ENCODE results near the gene XRN2.
"Not testable (repeated sequence)": the region's sequence is repeated elsewhere in the genome, so short reads cannot be mapped to it uniquely, and the experiment has no call there.

Gene XRN2

DNA sequence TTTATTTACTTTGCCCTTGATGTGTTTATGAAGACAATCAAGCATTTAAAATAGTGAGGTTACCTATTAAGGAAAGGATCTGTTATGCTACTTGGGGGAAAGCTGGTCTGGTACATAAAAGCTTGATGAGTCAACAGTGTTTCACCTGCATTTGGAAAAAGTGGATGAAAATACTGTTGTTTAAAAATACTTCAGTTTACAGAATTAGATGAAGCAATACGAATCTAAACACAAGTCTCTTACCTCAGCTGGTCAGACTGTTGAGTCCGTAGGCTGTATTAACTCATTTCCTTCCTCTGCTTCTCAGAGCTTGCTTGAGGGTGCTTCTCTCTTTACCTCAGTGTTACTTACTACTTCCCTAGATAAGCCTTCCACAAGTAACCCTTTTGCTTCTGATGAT is 58.1 kb downstream of the XRN2 start:
- Histone ChIP-seq H3K36me3 (ENCODE audit: control insufficient read depth, insufficient read depth, low read length) (no peaks in the 10 kb centered on the region), H3K27me3 (ENCODE audit: control insufficient read depth, insufficient read depth, low read length) (no peaks in the 10 kb centered on the region), H3K4me3 (ENCODE audit: low read length) (no peak overlapping the region), H3K9me3 (ENCODE audit: control insufficient read depth, low read length) (no peaks in the 10 kb centered on the region), H3K4me1 (ENCODE audit: control insufficient read depth, insufficient read depth, low read length) (no peaks in the 10 kb centered on the region), H3K9ac (ENCODE audit: low read length) (no peak overlapping the region)

DNA sequence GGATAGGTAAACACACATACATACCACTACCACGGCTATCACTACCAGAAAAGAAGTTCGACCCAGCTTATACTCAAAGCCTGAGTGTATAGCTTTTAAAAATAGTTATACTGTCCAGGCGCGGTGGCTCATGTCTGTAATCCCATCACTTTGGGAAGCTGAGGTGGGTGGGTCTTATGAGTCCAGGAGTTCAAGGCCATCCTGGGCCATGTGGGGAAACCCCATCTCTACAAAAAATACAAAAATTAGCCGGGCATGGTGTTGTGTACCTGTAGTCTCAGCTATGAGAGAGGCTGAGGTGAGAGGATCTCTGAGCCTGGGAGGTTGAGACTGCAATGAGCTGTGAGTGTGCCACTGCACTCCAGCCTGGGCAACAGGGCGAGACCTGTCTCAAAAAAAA is 61.3 kb downstream of the XRN2 start:
- no peaks in the 10 kb centered on the region for H3K9me3 ChIP-seq (ENCODE audit: control insufficient read depth, low read length)
- H3K36me3 ChIP-seq (ENCODE audit: control insufficient read depth, insufficient read depth, low read length) = no peaks in the 10 kb centered on the region
- H3K4me3 ChIP-seq (ENCODE audit: low read length) = no peak overlapping the region
- no peaks in the 10 kb centered on the region for H3K27me3 ChIP-seq (ENCODE audit: control insufficient read depth, insufficient read depth, low read length)
- H3K4me1 ChIP-seq (ENCODE audit: control insufficient read depth, insufficient read depth, low read length) = no peaks in the 10 kb centered on the region
- H3K9ac ChIP-seq (ENCODE audit: low read length) = no peak overlapping the region

DNA sequence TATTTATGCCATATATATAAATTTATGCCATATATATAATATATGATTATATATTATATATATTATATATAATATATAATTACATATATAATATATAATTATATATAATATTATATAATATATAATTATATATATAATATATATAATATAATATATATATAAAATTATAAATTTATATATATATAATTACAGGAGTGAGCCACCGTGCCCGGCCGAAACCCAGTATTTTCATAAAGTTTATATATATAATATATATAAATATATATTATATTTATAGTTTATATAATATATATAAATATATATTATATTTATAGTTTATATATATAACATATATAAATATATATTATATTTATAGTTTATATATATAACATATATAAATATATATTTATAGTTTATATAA is 62.6 kb downstream of the XRN2 start:
- no peak overlapping the region for H3K9ac ChIP-seq (ENCODE audit: low read length)
- H3K4me1 ChIP-seq (ENCODE audit: control insufficient read depth, insufficient read depth, low read length) = no peaks in the 10 kb centered on the region
- no peak overlapping the region for H3K4me3 ChIP-seq (ENCODE audit: low read length)
- H3K27me3 ChIP-seq (ENCODE audit: control insufficient read depth, insufficient read depth, low read length) = no peaks in the 10 kb centered on the region
- no peaks in the 10 kb centered on the region for H3K9me3 ChIP-seq (ENCODE audit: control insufficient read depth, low read length)
- no peaks in the 10 kb centered on the region for H3K36me3 ChIP-seq (ENCODE audit: control insufficient read depth, insufficient read depth, low read length)

DNA sequence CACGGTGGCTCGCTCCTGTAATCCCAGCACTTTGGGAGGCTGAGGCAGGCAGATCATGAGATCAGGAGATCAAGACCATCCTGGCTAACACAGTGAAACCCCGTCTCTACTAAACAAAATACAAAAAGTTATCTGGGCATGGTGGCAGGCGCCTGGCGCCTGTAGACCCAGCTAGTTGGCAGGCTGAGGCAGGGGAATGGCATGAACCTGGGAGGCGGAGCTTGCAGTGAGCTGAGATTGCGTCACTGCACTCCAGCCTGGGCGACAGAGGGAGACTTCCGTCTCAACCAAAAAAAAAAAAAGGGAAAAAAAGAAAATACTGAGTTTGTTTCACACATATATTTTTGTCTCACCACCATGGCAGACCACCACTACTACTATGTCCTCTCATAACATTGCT is 63.1 kb downstream of the XRN2 start:
- H3K27me3 ChIP-seq (ENCODE audit: control insufficient read depth, insufficient read depth, low read length); H3K9ac ChIP-seq (ENCODE audit: low read length); H3K36me3 ChIP-seq (ENCODE audit: control insufficient read depth, insufficient read depth, low read length); H3K4me3 ChIP-seq (ENCODE audit: low read length); H3K9me3 ChIP-seq (ENCODE audit: control insufficient read depth, low read length); H3K4me1 ChIP-seq (ENCODE audit: control insufficient read depth, insufficient read depth, low read length): not testable (repeated sequence)

DNA sequence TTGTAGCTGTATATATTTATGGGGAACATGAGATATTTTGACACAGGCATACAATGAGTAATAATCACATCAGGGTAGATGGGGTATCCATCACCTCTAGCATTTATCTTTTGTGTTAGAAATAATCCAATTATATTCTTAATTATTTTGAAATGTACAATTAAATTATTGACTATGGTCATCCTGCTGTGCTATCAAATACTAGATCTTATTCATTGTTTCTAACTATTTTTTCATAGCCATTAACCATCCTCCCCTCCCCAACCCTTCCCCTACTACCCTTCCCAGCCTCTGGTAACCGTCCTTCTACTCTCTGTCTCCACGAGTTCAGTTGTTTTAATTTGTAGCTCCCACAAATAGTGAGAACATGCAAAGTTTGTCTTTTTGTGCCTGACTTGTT is 65.7 kb downstream of the XRN2 start:
- Histone ChIP-seq H3K27me3 (ENCODE audit: control insufficient read depth, insufficient read depth, low read length) (no peaks in the 10 kb centered on the region), H3K4me3 (ENCODE audit: low read length) (no peak overlapping the region), H3K4me1 (ENCODE audit: control insufficient read depth, insufficient read depth, low read length) (no peaks in the 10 kb centered on the region), H3K9me3 (ENCODE audit: control insufficient read depth, low read length) (no peaks in the 10 kb centered on the region), H3K36me3 (ENCODE audit: control insufficient read depth, insufficient read depth, low read length) (no peaks in the 10 kb centered on the region), H3K9ac (ENCODE audit: low read length) (no peak overlapping the region)

DNA sequence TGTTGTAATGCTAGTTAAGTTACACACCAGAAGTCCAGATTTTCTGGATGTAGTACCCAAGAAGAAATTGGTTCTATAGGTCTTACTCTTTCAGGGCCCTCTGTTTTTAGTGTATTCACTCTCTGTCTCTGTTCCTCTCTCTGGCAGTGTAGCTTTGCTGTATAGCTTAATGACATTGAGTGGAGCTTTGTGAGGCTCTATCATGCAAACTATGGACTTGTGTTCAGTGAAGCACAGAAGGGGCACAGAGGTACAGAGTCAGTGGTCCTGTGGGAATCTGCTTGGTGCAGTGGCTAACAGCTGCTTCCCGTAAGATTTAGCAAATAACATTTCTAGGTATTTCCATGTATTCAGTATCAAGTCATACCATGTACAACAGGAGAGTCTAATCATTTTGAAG is 68.1 kb downstream of the XRN2 start:
- H3K27me3 ChIP-seq (ENCODE audit: control insufficient read depth, insufficient read depth, low read length) = no peaks in the 10 kb centered on the region
- no peak overlapping the region for H3K4me3 ChIP-seq (ENCODE audit: low read length)
- H3K4me1 ChIP-seq (ENCODE audit: control insufficient read depth, insufficient read depth, low read length) = no peaks in the 10 kb centered on the region
- H3K9ac ChIP-seq (ENCODE audit: low read length) = no peak overlapping the region
- no peaks in the 10 kb centered on the region for H3K9me3 ChIP-seq (ENCODE audit: control insufficient read depth, low read length)
- H3K36me3 ChIP-seq (ENCODE audit: control insufficient read depth, insufficient read depth, low read length) = no peaks in the 10 kb centered on the region

DNA sequence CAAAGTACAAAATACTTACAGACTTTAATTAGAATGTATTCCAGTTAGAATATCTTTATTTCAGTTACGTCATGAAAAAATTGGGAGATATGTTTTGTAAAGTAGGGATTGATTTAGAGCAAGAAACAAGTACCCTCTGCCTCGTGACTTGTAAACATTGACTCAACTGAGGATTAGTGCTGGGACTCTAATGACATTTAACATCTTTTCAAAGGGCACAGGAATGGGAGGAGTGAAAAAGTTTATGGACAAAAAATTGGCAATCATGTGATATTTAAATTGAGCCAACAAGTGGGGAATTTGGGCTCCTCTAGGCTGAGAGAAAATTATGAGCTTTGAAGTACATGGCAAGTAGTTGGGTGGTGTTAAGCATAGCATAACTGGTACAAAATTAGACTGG is 68.9 kb downstream of the XRN2 start:
- Histone ChIP-seq H3K9ac (ENCODE audit: low read length) (no peak overlapping the region), H3K36me3 (ENCODE audit: control insufficient read depth, insufficient read depth, low read length) (no peaks in the 10 kb centered on the region), H3K27me3 (ENCODE audit: control insufficient read depth, insufficient read depth, low read length) (no peaks in the 10 kb centered on the region), H3K4me1 (ENCODE audit: control insufficient read depth, insufficient read depth, low read length) (no peaks in the 10 kb centered on the region), H3K9me3 (ENCODE audit: control insufficient read depth, low read length) (no peaks in the 10 kb centered on the region), H3K4me3 (ENCODE audit: low read length) (no peak overlapping the region)

DNA sequence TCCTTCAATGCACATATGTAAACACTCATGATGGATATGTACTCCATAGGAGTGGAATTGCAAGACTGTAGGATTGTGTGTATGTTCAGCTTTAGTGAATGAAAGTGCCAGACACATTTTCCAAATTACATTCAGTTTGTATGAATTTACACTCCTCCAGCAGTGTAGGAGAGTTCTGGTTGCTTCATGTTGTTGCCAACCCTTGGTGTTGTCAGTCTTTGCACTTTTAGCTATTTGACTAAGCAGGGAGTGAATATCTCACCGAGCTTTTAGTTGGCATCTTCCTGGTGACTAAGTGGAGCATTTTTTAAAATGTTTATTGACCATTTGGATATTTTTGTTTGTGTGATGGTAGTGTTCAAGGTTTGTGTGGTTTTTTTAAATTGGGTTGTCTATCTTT is 70.3 kb downstream of the XRN2 start:
- H3K36me3 ChIP-seq (ENCODE audit: control insufficient read depth, insufficient read depth, low read length) = no peaks in the 10 kb centered on the region

DNA sequence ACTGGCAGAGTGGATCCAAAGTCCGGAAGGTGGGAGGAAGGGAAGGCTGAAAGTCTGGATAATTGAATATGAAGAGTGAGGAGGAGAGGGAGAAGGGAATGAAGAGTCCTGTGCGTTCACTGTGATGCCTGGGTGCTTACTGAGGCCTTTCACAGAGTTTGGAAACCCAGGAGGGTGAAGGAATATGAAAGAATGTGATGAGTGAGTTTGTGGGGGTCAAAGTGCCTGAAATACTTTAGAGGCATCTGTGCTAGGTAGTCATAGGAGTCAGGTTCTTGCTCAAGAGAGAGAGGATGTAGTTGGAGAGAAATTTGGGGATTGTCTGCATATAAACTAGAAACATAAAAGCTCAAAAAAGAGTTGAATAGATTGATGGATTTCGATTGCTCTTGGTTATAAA is 73.5 kb downstream of the XRN2 start:
- Histone ChIP-seq H3K9ac (ENCODE audit: low read length) (no peak overlapping the region), H3K36me3 (ENCODE audit: control insufficient read depth, insufficient read depth, low read length) (no peaks in the 10 kb centered on the region), H3K4me3 (ENCODE audit: low read length) (no peak overlapping the region), H3K9me3 (ENCODE audit: control insufficient read depth, low read length) (no peaks in the 10 kb centered on the region), H3K4me1 (ENCODE audit: control insufficient read depth, insufficient read depth, low read length) (no peaks in the 10 kb centered on the region), H3K27me3 (ENCODE audit: control insufficient read depth, insufficient read depth, low read length) (no peaks in the 10 kb centered on the region)

More for the DNA sequence above, 70.3 kb downstream of the XRN2 start:
- Histone ChIP-seq H3K9me3 (ENCODE audit: control insufficient read depth, low read length) (no peaks in the 10 kb centered on the region), H3K4me1 (ENCODE audit: control insufficient read depth, insufficient read depth, low read length) (no peaks in the 10 kb centered on the region), H3K27me3 (ENCODE audit: control insufficient read depth, insufficient read depth, low read length) (no peaks in the 10 kb centered on the region), H3K9ac (ENCODE audit: low read length) (no peak overlapping the region), H3K4me3 (ENCODE audit: low read length) (no peak overlapping the region)

DNA sequence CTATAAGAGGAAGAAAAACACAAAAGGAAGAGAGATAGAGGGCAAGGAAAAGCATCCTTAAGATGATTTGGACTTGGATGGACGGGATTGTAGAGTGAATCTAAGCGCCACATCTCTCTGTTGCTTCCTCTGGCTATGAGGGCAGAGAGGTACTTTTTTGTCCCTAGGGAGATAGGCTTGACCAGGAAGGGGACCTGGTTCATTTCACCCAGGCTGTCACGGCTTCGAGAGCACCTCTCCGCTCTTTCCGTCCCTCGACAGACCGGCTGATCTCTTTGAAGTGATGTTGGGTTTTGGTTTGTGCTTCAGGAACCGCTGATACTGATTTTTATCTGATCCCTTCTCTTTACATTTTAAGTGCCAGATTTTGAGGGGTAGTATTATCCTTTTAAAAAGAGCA is 74.6 kb downstream of the XRN2 start:
- H3K4me3 ChIP-seq (ENCODE audit: low read length) = no peak overlapping the region
- H3K9me3 ChIP-seq (ENCODE audit: control insufficient read depth, low read length) = no peaks in the 10 kb centered on the region
- H3K9ac ChIP-seq (ENCODE audit: low read length) = no peak overlapping the region
- H3K27me3 ChIP-seq (ENCODE audit: control insufficient read depth, insufficient read depth, low read length) = no peaks in the 10 kb centered on the region
- no peaks in the 10 kb centered on the region for H3K4me1 ChIP-seq (ENCODE audit: control insufficient read depth, insufficient read depth, low read length)
- H3K36me3 ChIP-seq (ENCODE audit: control insufficient read depth, insufficient read depth, low read length) = no peaks in the 10 kb centered on the region

DNA sequence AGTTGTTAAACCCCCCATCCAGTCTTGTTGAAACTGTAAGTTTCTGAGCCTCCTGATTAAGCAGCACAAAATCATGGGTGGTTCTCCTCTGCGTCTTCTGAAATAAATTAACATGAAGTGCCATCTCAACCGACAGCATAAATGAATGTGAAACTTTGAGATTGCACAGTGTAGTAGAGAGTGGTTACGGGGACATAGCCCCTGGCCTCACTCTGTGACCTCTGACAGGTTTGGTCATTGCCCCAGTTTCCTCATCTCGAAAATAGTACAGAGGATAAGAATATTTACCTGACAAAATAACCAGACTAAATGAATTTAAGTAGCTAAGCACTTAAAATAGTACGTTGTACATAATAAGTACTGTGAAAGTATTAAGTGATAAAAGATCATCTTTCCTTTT is 75.1 kb downstream of the XRN2 start:
- H3K9me3 ChIP-seq (ENCODE audit: control insufficient read depth, low read length) = no peaks in the 10 kb centered on the region
- H3K36me3 ChIP-seq (ENCODE audit: control insufficient read depth, insufficient read depth, low read length) = no peaks in the 10 kb centered on the region
- H3K27me3 ChIP-seq (ENCODE audit: control insufficient read depth, insufficient read depth, low read length) = no peaks in the 10 kb centered on the region
- no peaks in the 10 kb centered on the region for H3K4me1 ChIP-seq (ENCODE audit: control insufficient read depth, insufficient read depth, low read length)
- no peak overlapping the region for H3K4me3 ChIP-seq (ENCODE audit: low read length)
- H3K9ac ChIP-seq (ENCODE audit: low read length) = no peak overlapping the region

DNA sequence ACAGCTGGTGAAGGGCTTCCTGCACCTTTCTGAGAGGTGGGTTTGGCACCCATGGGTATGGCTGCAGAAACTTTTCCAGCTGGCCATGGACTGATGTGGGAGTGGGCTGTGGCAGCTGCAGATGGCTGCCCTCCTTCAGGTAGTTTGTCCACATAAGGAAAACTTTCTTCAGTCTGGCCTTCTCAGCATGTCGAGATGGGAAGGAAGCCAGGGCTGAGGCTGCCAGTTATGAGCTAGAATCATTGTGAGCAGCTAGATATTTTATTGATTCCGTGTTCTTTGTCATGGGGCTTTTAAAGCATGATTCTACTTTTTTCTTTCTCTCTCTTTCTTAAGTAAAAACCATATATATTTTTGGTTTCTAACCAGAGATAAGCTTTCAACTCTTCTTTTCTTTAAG is 77.6 kb downstream of the XRN2 start:
- no peaks in the 10 kb centered on the region for H3K36me3 ChIP-seq (ENCODE audit: control insufficient read depth, insufficient read depth, low read length)
- H3K27me3 ChIP-seq (ENCODE audit: control insufficient read depth, insufficient read depth, low read length) = no peaks in the 10 kb centered on the region
- no peaks in the 10 kb centered on the region for H3K9me3 ChIP-seq (ENCODE audit: control insufficient read depth, low read length)
- H3K4me1 ChIP-seq (ENCODE audit: control insufficient read depth, insufficient read depth, low read length) = no peaks in the 10 kb centered on the region
- no peak overlapping the region for H3K9ac ChIP-seq (ENCODE audit: low read length)
- H3K4me3 ChIP-seq (ENCODE audit: low read length) = no peak overlapping the region

DNA sequence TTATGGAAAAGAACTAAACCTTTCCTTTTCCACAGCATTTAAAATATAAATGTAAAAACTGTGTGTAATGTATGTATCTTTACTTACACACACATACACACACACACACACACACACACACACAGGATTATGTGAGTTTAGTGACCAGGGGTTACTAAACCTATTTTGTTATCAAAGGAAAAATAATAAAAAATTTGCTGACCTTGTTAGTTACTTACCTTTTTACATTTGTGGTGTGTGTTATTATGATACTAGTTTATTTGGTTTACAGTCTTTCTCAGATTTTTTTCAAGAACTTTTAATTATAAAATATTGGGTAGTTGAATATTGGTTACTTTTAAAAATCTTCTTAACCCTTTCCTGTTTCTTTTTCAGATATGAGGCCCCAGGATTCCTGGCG is 78.5 kb downstream of the XRN2 start:
- no peaks in the 10 kb centered on the region for H3K4me1 ChIP-seq (ENCODE audit: control insufficient read depth, insufficient read depth, low read length)
- H3K27me3 ChIP-seq (ENCODE audit: control insufficient read depth, insufficient read depth, low read length) = no peaks in the 10 kb centered on the region
- H3K36me3 ChIP-seq (ENCODE audit: control insufficient read depth, insufficient read depth, low read length) = no peaks in the 10 kb centered on the region
- no peak overlapping the region for H3K9ac ChIP-seq (ENCODE audit: low read length)
- no peak overlapping the region for H3K4me3 ChIP-seq (ENCODE audit: low read length)
- no peaks in the 10 kb centered on the region for H3K9me3 ChIP-seq (ENCODE audit: control insufficient read depth, low read length)

All from mucosa of stomach (tissue), 1 donor.